HCT116 (cell line): ENCODE data around the gene OMP.

Source experiments
- ATF3 ChIP-seq: IDR thresholded peaks from 2 replicates; pipeline ENCODE4 v1.6.1; 2012
- CTCF ChIP-seq, 3 experiments: fragments of 200-600 bp in 1 of 3; sonication (generic) in 1 of 3; IDR thresholded peaks in 2 of 3; conservative IDR thresholded peaks in 1 of 3; 2 replicates each; pipeline ENCODE4 v1.5.1; 2012 to 2017; ENCODE audit warnings: low read depth in 2 of 3, low read length in 2 of 3, antibody characterized with exemption in 1 of 3, borderline replicate concordance in 1 of 3, control low read depth in 1 of 3, mild to moderate bottlenecking in 1 of 3, mixed read lengths in 1 of 3, mixed run types in 1 of 3, moderate library complexity in 1 of 3; ENCODE audit not compliant: insufficient read depth in 1 of 3
- ELF1 ChIP-seq: IDR thresholded peaks from 2 replicates; pipeline ENCODE4 v1.6.1; 2012; ENCODE audit warnings: low read depth, borderline replicate concordance
- EZH2phosphoT487 ChIP-seq: fragments of 200-600 bp; IDR thresholded peaks from 2 replicates; pipeline ENCODE4 v1.6.1; 2018; ENCODE audit warnings: antibody characterized with exemption, borderline replicate concordance
- MAX ChIP-seq: IDR thresholded peaks from 2 replicates; pipeline ENCODE4 v1.6.1; 2012
- POLR2A ChIP-seq: IDR thresholded peaks from 2 replicates; pipeline ENCODE4 v1.7.0; 2011; ENCODE audit warnings: borderline replicate concordance; ENCODE audit not compliant: insufficient read depth, insufficient read length; ENCODE audit errors: extremely low read depth
- POLR2AphosphoS5 ChIP-seq: IDR thresholded peaks from 2 replicates; pipeline ENCODE4 v1.6.1; 2011; ENCODE audit warnings: mild to moderate bottlenecking, low read depth, low read length, moderate library complexity
- RAD21 ChIP-seq: IDR thresholded peaks from 2 replicates; pipeline ENCODE4 v1.6.1; 2012; ENCODE audit warnings: low read depth, mild to moderate bottlenecking
- SIN3A ChIP-seq: IDR thresholded peaks from 2 replicates; pipeline ENCODE4 v1.6.1; 2012; ENCODE audit warnings: low read depth
- TCF7L2 ChIP-seq: IDR thresholded peaks from 2 replicates; pipeline ENCODE4 v1.7.0; 2011; ENCODE audit warnings: borderline replicate concordance, inconsistent platforms; ENCODE audit not compliant: insufficient read depth, insufficient read length; ENCODE audit errors: extremely low read depth

GRCh38 chr11:77101043-77101537, 1.6 kb upstream of the OMP start:
- no peak for TF ChIP-seq POLR2A
- no peak for TF ChIP-seq EZH2phosphoT487
- TF ChIP-seq CTCF (IDR thresholded peaks at IDR 0.05 in 2 of 3, conservative IDR thresholded peaks at IDR 0.05 in 1 of 3; ENCODE audit: borderline replicate concordance in 1 of 3, insufficient read depth in 1 of 3, low read depth in 2 of 3, low read length in 2 of 3): peak in 2 of 3 experiments; percentile 75 to 77; a peak in 5 of 6 replicates
- no peak; the same call in 1 of the 2 replicates for TF ChIP-seq RAD21
- TF ChIP-seq ATF3: no peak
- TF ChIP-seq TCF7L2: no peak
- no peak for TF ChIP-seq POLR2AphosphoS5
- no peak for TF ChIP-seq ELF1
- no peak for TF ChIP-seq SIN3A
- no peak for TF ChIP-seq MAX
